Smooth muscle cell (in vitro differentiated cells): Measurements from ENCODE around the gene PTPRD. TPM values are rescaled to one million over a fixed set of nuclear protein-coding genes. Genes with fewer than 3 reads are reported as not detected.

ENCODE experiments used
- DNase-seq: peaks from one replicate; lab custom pipeline; 2025; ENCODE audit not compliant: unreplicated experiment; lab: John Stamatoyannopoulos, UW
- H2AFZ ChIP-seq: fragments of 200-600 bp; sonication (generic); 2 replicates; pipeline ENCODE4 v1.6.0; 2016; ENCODE audit warnings: antibody characterized with exemption, low read depth, mild to moderate bottlenecking
- H3F3A ChIP-seq: fragments of 200-600 bp; sonication (generic); 2 replicates; pipeline ENCODE4 v1.6.0; 2017; ENCODE audit warnings: antibody characterized with exemption, low read depth
- H3K27ac ChIP-seq: fragments of 200-600 bp; sonication (generic); 2 replicates; pipeline ENCODE4 v1.5.1; 2016; ENCODE audit warnings: low read depth, mild to moderate bottlenecking
- H3K27me3 ChIP-seq: fragments of 200-600 bp; sonication (generic); 2 replicates; pipeline ENCODE4 v1.6.1; 2016; ENCODE audit warnings: low read depth, mild to moderate bottlenecking
- H3K36me3 ChIP-seq: fragments of 200-600 bp; sonication (generic); 2 replicates; pipeline ENCODE4 v1.5.1; 2016; ENCODE audit warnings: low read depth
- H3K4me1 ChIP-seq: fragments of 200-600 bp; sonication (generic); 2 replicates; pipeline ENCODE4 v1.5.1; 2016; ENCODE audit warnings: low read depth
- H3K4me2 ChIP-seq: fragments of 200-600 bp; sonication (generic); 2 replicates; pipeline ENCODE4 v1.6.0; 2016; ENCODE audit warnings: mild to moderate bottlenecking
- H3K4me3 ChIP-seq: fragments of 200-600 bp; sonication (generic); 2 replicates; pipeline ENCODE4 v1.5.1; 2016; ENCODE audit warnings: mild to moderate bottlenecking
- H3K79me2 ChIP-seq: fragments of 200-600 bp; sonication (generic); 2 replicates; pipeline ENCODE4 v1.6.0; 2016; ENCODE audit warnings: low read depth, mild to moderate bottlenecking
- H3K9ac ChIP-seq: fragments of 200-600 bp; sonication (generic); 2 replicates; pipeline ENCODE4 v1.6.0; 2016; ENCODE audit warnings: low read depth
- H3K9me3 ChIP-seq: fragments of 200-600 bp; sonication (generic); replicated peaks from 2 replicates; pipeline ENCODE4 v1.5.1; 2016; ENCODE audit warnings: low read depth
- H4K20me1 ChIP-seq: fragments of 200-600 bp; sonication (generic); 2 replicates; pipeline ENCODE4 v1.6.0; 2016; ENCODE audit warnings: low read depth
- CTCF ChIP-seq: fragments of 200-600 bp; sonication (generic); IDR thresholded peaks from 2 replicates; pipeline ENCODE4 v1.5.1; 2017; ENCODE audit warnings: borderline replicate concordance, mild to moderate bottlenecking, antibody characterized with exemption; ENCODE audit not compliant: insufficient read depth, poor library complexity, severe bottlenecking
- WGBS: methylation state at CpG from one replicate; pipeline ENCODE4 v1.1.7; 2016; ENCODE audit warnings: low lambda C conversion rate; 5-methylcytosine and 5-hydroxymethylcytosine counted together
- polyA plus RNA-seq: library from polyadenylated mRNA; unstranded; fragments of >200 nt; fragmentation: Nextera tagmentation; extraction: Ambion mirVana; gene quantifications from 2 replicates; pipeline ENCODE4 v1.2.1, GENCODE V29; 2016
- total RNA-seq: library from RNA; depleted of rRNA; stranded (reverse); fragments of >200 nt; gene quantifications from 2 replicates; pipeline ENCODE4 v1.2.3, GENCODE V29; 2014

PTPRD gene
- total and polyA plus RNA-seq, 2 experiments from 2014 or later, result 6.5 to 61.0 TPM

DNA sequence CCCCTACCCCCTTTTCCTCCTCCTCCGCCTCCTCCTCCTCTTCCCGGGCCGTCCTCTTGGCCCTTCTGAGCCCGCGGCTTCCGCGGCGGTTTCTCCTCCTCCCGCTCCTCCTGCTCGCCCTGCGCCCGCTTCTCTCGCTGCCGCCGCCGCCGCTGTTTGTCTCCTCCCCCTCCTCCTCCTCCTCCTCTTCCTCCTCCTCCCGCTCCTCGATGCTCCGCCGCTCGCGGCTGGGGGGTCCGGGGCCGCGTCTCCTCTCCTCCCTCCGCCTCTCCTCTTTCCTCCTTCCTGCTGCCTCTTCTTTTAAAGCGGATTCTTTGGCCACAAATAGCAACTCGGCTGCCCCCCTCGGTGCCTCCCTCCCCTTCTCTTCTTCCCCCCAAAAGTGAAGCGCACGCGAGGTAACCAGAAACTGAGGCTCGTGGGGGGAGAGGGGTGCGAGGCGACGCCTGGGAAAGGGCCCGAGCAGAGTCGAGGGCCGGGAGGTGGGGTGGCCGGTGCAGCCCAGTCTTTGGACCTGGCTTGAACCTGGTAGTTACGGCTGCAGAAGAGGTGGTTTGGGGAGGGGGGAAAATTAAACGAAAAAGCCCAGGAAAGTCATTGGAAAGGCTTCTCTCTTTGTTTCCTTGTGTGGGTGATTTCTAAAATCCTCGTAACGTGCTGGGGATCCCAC is 1754.7 kb downstream of the PTPRD start:
- H3K4me2 ChIP-seq, result peak overlapping the region; percentile 100
- H3K27ac ChIP-seq, result no peak overlapping the region
- H4K20me1 ChIP-seq, result no peaks in the 10 kb centered on the region
- DNase-seq, result peak; percentile 48
- H2AFZ ChIP-seq, result peak overlapping the region; percentile 87
- peaks cover 36% of the 10 kb centered on the region for H3K4me1 ChIP-seq
- no peak for TF ChIP-seq CTCF
- peak overlapping the region; percentile 70 for H3K9ac ChIP-seq
- H3K79me2 ChIP-seq, result peaks cover 36% of the 10 kb centered on the region
- H3K27me3 ChIP-seq, result no peaks in the 10 kb centered on the region
- H3K4me3 ChIP-seq, result peak overlapping the region; percentile 70
- no peaks in the 10 kb centered on the region for H3K9me3 ChIP-seq
- WGBS, result 2% methylated on average over 17 of the region's 45 CpGs
- H3F3A ChIP-seq, result peaks cover 5% of the 10 kb centered on the region
- no peaks in the 10 kb centered on the region for H3K36me3 ChIP-seq

GRCh38 chr9:8857068-8857925 is 1755.5 kb downstream of the PTPRD start:
- Histone ChIP-seq H3K9ac (peak overlapping the region; percentile 70), H3K27ac (no peak overlapping the region), H3K79me2 (peaks cover 43% of the 10 kb centered on the region), H3K36me3 (no peaks in the 10 kb centered on the region), H3K27me3 (no peaks in the 10 kb centered on the region), H2AFZ (peak overlapping the region; percentile 87), H3K4me2 (peak overlapping the region; percentile 100), H3K4me1 (peaks cover 36% of the 10 kb centered on the region), H3F3A (peaks cover 5% of the 10 kb centered on the region), H3K4me3 (peak overlapping the region; percentile 70), H3K9me3 (no peaks in the 10 kb centered on the region), H4K20me1 (no peaks in the 10 kb centered on the region)
- WGBS, result under 1% methylated on average over 45 of the region's 76 CpGs
- no peak for TF ChIP-seq CTCF
- DNase-seq, result peak; percentile 48

GRCh38 chr9:8856396-8857067 is 1756.3 kb downstream of the PTPRD start:
- 4% methylated on average over 9 of the region's 9 CpGs for WGBS
- peak overlapping the region; percentile 87 for H2AFZ ChIP-seq
- H3K27me3 ChIP-seq, result no peaks in the 10 kb centered on the region
- no peak for DNase-seq
- peak overlapping the region; percentile 70 for H3K4me3 ChIP-seq
- no peak for TF ChIP-seq CTCF
- peaks cover 39% of the 10 kb centered on the region for H3K4me1 ChIP-seq
- H3K79me2 ChIP-seq, result peaks cover 51% of the 10 kb centered on the region
- peak overlapping the region; percentile 100 for H3K4me2 ChIP-seq
- no peaks in the 10 kb centered on the region for H3K9me3 ChIP-seq
- H3F3A ChIP-seq, result peaks cover 5% of the 10 kb centered on the region
- no peaks in the 10 kb centered on the region for H4K20me1 ChIP-seq
- H3K36me3 ChIP-seq, result no peaks in the 10 kb centered on the region
- peak overlapping the region; percentile 70 for H3K9ac ChIP-seq
- H3K27ac ChIP-seq, result no peak overlapping the region
